Esophagus mucosa (tissue), 1 donor: ENCODE data around the gene CLPSL2. TPM values are rescaled to one million over a fixed set of nuclear protein-coding genes. Genes with fewer than 3 reads are reported as not detected.

Experiments
- ATAC-seq: fragments of 200-7000 bp; cut with Tn5 transposase; one replicate; pipeline ENCODE4 v1.9.1; 2020
- total RNA-seq: library from RNA; stranded (reverse); gene quantifications from one replicate; pipeline ENCODE4 v1.2.4, GENCODE V29; 2023
- donor health status: DM: yes; HTN: yes; CAD: no.

Gene CLPSL2
- total RNA-seq, 1 donor from 2014 or later, result not detected

DNA sequence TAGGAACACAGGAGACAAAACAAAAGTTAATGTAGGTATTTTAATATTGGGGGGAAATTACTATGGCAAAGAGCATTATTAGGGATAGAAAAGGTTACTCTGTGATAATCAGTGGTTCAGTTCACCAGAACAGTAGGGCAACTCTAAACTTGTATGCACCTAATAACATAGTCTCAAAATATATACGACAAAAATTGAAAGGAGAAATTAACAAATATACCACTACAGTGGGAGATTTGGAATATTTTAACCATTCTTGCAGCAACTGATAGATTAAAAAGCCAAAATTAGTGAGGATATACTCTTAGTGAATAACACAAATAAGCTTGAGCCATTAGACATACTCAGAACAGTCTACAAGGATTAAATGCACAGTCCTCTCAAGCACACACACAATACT lies 28.5 kb upstream of the CLPSL2 start:
- ATAC-seq, result no peak

DNA sequence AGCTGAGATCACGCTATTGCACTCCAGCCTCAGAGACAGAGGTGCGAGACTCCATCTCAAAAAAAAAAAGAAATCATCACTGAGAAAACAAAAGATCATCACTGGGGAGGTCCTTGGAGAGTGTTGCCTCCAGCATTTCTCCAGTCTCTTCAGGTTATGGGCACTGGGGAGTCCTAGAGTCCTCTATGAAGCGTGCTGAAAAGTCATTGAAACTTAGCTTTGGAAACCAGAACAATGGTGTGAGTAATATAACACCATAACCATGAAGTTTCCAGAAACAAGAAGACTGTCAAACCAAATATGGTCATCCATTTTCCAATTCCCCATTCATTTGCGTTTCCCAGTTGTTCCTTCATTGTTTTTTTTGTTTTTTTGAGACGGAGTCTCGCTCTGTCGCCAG lies 25.8 kb upstream of the CLPSL2 start:
- no peak for ATAC-seq

DNA sequence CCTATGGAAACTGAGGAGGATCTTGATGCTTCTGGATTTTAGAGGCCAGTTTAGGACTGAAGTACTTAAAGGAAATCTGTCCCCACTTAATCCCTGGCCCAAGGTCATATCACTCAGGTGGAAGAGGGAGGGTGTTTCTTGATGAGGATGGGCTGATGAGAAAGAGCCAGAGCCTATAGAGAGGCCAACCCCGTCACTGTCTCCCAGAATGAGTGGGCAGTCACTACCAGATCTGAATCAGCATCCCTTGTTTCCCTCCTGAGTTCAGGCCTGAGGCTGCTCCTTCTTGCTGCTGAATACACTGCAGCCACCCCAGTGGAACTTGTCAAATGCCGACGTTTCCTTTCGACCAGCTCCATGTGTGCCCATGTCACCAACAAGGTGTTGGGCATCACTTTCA lies 24.8 kb upstream of the CLPSL2 start:
- no peak for ATAC-seq

DNA sequence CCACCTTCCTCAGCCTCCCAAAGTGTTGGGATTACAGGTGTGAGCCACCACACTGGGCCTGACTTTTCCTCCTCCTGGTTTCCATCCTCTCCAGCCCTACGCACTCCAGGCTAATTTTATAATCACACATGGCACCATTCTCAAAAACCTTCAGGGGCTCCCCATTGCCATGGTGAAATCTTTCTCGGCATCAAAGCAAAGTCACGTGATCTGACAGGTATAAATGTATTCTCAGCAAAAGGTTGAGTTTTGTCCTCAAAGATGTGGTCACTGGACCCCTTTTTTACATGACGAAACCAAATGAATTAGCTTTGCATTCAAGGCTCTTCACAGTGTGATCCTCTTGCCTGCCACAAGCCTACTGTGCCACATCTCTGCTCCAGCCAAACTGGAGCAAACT lies 24.1 kb upstream of the CLPSL2 start:
- no peak for ATAC-seq

DNA sequence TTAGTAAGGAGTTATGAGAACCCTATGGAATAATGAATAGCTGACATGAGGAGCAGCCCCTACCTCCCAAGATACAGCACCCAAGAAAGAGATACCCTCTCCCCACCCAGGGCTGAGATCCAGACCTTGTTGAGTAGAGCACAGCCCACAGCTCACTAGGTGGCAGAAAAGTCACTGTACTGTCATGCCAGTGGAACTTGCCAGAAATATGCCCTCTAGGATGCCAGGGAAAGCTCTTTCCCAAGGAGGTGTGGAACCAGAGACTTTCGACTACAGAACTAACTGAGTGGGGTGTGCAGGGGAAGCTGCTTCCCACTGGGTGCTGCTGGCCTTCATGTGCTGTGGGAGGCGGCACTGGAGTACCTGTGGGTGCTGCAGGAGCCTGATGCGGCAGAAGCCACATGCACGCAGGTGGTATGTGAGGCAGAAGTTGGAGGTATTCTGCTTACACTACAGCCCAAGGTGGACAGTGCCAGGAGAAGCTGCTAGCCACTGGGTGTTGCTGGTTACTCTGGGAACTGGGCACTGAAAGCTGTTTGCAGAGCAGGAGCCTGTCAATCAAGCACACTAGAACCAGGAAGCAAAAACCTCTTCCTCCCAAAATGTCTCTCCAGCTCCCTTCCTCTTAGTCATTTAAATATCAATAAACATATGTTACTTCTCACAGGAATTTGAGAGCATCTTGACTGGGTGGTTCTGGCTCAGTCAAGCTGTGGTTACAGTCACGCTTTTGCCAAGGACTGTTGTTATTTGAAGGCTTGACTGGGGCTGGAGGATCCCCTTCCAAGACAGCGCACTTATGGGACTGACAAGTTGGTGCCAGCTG lies 21.7 kb upstream of the CLPSL2 start:
- ATAC-seq, result peak; percentile 64

DNA sequence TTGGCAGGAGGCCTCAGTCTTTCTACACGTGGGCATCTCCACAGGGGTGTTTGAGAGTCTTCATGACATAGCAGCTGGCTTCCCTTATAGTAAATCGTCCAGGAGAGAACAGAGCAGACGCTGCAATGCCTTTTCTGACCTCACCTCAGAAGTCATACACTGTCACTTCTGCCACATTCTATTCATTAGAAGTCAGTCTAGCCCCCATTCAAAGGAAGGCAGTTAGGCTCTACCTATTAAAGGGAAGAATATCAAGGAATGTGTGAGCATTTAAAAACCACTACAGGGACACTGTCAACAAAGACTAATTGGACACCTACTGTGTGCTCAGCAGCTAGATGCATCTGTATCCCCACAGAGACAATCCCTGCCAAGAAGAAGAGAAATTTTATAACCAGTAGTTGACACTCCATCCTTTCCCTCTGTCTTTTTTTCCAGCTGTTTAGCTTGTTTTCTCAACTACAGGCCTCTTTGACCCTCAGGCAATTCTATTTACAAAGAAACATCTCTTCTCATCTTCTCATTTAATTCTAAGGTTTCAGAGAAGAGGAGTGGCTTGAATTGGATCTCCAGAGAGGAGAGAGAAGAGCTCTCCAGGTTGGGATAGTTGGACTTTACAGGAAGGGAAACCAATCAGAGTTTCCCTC lies 21.0 kb upstream of the CLPSL2 start:
- ATAC-seq, result no peak

DNA sequence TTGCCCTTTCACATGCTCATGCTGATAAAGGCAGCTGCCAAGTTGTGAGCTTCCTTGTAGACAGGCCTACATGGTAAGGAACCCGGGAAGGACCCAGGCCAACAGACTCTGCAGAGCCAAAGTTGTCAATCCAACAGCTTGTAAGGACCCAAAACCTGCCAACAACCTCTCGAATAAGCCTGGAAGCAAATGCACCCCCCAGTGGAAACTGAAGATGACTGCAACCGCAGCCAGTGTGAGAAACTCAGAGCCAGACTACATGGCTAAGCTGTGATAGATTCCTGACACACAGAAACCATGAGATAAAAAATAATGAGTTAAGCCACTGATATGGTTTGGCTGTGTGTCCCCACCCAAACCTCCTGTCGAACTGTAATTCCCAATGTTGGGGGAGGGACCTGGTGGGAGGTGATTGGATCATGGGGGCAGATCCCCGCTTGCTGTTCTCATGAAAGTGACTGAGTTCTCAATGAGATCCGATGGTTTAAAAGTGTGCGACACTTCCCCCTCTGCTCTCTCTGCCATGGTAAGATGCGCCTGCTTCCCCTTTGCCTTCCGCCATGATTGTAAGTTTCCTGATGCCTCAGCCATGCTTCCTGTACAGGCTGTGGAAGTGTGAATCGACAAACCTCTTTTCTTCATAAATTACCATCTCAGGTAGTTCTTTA lies 18.8 kb upstream of the CLPSL2 start:
- no peak for ATAC-seq

DNA sequence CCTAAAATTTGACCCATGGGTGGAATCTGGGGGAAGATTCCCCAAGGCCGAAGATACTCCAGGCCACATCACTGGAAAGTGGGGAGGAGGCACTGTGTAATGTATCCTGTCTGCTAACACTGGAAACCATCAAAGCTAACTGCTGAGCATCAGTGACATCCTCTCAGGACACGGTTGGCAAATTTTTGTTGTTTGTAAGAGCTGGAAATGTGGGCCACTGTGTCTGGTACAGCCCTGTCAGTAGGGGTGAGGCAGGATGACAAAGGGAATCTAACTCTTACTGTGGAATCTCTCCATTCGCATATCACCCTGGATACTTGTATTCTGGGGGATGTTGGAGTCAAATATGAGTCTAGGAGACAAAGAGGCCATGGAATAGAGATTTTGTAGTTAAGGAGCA lies 17.0 kb upstream of the CLPSL2 start:
- no peak for ATAC-seq

DNA sequence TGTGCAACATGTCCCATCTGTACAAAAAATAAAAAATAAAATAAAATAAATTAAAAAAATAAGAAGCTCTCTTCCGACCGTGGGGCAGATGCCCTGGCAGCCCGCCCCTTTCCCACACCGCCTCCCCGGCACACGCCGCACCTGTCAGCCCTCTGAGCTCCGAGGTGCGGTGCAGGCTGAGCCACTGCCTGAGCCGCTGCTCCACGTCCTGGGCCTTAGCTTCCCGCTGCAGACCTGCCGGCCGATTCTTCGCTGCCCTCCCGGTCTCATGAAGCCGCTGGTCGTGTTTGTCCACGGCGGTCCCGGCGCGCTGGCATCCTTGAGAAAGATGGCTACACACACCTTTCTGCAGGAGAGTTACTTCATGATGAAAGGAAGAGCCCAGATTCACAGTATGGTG lies 10.7 kb upstream of the CLPSL2 start:
- no peak for ATAC-seq

DNA sequence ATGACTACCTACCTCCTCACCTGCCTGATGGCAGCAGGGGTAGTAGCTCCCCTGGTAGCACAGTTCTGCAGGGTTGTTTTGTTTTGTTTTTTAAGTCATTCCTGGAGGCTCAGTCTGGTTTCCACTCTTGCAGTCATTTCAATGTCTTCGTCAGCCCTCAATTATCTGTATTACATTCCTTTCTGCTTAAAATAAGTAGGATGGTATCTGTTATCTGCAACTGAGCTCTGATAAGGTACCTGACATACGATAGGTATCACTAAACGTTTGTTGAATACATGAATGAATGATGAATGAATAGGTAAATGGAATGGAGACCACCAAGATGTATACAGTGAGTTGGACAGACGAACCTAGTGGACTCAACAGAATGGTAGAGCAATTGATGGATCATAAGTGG lies 7.2 kb upstream of the CLPSL2 start:
- ATAC-seq, result no peak

DNA sequence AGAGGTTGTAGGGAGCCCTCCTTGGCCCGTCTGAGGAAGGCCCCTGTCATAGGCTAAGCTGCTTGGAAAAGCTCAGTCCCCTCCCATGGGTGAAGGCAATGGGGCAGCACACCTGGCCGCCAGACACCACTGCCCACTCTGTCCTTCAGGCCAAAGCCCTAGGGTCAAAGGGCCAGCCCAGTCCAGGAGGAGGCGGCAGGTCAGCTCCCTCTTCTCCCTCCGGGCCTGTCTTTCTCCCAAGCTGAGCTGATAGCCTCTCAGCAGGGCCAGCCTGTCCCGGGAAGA lies 5.1 kb upstream of the CLPSL2 start:
- no peak for ATAC-seq

DNA sequence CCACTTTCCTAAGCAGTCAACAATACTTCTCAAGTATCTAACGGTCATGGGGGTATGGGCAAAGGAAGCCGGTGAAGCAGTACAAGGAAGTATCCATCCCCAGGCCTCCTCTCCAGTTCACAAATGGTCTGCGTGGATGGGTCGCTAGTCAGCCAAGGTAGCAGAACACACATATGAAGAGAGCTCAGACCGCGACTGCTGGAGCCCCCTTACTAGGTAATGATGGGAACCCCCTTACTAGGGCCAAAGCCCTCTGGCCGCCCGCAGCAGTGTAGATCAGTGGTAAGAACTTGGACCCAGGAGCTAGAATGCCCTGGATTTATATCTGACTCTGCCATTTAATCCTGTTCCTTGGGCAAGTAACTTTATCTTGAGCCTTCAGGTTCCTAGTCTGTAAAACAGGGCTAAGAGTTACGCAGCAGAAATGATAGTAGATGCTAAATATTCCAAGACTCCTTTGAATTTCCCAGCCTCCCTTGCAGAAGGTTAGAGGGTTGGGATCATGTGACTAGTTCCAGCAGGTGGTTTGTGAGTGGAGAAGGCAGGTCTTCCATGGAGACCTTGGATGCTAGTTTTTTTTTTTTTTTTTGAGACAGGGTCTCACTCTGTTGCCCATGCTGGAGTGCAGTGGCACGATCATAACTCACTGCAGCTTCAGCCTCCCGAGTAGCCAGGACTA lies 2.1 kb upstream of the CLPSL2 start:
- ATAC-seq, result no peak

DNA sequence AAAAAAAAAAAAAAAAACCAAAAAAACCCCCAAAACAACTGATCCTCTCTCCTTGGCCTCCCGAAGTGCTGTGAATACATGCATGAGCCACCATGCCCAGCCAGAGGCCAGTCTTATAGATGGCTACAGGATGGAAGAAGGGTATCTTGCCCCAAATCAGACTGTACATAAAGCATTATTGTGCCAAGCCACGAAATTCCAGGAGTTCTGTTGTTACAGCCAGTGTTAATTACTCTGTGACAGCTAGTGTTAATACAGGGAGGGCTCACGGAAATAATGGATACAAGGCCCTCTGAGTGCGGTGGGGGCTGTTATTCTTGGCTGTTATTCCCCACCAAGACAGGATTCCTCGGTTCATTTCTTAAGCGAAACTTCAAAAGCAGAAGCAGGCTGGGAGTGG lies 1.4 kb upstream of the CLPSL2 start:
- no peak for ATAC-seq

DNA sequence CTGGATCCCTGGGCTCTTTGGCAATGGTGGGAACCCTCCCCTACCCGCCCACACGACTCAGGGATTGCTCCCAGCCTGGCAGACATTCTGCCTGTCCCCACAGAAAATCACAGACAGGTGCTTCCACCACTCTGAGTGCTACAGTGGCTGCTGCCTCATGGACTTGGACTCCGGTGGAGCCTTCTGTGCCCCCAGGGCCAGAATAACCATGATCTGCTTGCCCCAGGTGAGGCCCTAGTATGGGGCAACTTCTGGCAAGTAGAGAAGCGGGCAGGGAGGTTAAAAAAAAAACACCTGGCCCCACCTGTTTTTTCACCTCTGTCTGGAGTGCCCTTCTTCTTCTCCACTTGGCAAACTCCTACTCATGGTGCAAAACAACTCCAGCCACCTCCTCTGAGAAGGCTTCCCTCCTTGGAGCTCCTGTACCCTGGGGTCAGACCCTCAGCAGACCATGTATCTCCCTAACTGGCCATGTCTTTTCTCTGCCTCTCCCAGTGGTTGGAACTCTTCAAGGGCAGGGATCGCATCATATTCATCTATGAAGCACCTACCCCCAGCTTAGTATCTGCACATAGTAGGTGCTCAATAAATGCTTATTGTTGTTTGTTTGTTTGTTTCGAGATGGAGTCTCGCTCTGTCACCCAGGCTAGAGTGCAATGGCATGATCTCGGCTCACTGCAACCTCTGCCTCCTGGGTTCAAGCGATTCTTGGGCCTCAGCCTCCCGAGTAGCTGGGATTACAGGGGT lies 1.1 kb downstream of the CLPSL2 start:
- ATAC-seq, result no peak

DNA sequence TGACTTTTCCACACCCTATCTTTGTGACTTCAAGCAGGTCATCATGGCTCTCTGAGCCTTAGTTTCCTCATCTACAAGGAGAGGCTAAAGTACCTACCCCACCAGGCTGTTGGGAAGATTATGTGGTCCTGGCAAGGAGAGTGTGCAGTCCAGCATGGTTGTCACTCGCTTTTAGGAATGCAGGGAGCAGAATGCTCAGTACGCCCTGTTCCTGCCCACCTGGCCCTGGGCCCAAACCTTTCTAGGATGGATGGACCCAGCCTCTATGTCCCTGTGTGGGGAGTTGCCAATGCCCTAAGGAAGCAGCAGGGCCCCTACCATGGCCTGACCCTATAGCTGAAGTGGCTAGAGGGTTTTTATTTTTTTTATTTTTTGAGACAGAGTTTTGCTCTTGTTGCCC lies 2.0 kb downstream of the CLPSL2 start:
- ATAC-seq, result no peak

DNA sequence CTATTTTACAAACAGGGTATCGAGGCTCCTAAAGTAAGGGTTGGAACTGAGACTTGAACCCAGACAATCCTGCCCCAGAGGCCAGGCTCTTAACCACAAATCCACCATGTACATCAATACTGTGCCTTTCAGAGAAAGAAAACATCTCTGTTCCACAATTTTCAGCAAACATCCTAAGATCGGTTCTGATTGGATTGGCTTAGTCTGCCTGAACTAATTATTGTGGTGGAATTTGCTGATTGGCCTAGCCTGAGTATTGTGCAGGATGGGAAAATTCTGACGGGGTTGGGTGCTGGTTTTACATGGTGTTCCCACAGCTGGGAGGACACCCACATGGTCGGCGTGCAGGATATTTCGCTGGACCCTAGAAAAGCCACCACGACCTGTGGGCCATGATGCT lies 4.3 kb downstream of the CLPSL2 start, which contains the start of gene CLPSL1:
Gene CLPSL1 (plus strand): TSS at position 301 of the 400 bp plus-strand sequence. CDS start 92 bp downstream, at position 393.
- ATAC-seq, result no peak

DNA sequence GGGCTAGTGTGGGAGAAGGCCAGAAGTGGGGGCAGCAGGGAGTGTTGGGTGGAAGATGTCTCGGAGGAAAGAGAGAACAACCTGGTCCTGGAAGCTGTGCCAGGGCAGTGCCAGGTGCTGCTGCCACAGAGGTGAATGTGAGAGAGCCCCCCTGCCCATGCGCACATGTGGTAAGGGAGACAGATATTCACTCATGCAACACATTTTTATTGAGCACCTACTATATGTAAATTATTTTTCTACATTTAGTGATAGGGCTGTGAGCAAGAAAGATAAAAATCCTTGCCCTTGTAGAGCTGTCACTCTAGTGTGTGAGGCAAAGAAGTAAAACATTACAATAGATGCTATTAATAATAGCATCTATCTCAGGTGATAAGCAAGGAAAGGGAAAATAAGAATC lies 4.9 kb downstream of the CLPSL2 start:
- no peak for ATAC-seq

DNA sequence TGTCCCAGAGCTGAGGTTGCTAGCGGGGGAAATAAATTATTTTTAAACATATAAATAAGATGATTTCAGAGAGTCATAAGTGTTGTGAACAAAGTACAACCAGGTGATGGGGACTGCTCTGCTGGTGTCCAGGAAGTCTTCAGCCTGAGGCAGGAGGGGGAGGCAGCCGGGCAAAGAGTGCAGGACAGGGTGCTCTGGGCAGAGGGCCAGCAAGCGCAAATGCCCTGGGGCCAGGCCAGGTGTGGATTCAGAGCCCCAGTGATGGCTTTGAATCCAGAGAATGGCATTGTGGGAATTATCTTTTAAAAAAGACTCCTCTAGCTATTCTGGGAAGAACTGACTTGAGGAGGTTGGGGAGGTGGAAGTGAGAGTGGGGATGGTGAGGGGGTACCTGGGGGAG lies 6.0 kb downstream of the CLPSL2 start:
- no peak for ATAC-seq

DNA sequence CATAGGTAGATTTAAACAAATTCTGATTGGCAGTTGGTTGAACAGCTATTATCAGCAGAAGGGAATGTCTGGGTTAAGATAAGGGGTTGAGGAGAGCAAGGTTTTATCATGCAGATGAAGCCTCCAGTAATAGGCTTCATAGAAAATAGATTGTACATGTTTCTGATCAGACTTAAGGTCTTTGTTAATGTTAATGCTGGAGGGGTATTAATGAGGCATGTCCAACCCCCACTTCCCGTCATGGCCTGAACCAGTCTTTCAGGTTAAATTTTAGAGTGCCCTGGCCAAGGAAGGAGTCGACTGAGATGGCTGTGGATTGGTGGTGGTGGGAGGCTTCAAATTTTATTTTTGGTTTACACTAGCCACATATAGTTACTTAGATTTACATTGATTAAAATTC lies 7.8 kb downstream of the CLPSL2 start:
- no peak for ATAC-seq

DNA sequence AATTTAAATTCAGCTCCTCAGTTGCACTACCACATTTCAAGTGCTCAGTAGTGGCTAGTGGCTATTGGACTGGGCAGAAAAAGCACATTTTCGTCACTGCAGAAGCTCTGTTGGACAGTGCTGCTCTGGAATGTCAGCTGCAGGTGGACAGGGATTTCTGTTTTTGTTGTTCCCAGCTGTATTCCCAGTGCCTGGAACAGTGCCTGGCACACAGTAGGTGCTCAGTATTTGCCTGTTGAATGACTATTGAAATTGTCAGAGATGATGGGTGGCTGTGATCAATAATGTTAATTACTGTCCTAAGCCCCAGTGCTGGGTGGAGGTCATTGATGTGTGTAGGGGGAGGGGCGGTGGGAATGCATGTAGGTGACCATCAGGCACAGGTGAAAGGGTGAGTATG lies 9.9 kb downstream of the CLPSL2 start:
- ATAC-seq, result no peak

DNA sequence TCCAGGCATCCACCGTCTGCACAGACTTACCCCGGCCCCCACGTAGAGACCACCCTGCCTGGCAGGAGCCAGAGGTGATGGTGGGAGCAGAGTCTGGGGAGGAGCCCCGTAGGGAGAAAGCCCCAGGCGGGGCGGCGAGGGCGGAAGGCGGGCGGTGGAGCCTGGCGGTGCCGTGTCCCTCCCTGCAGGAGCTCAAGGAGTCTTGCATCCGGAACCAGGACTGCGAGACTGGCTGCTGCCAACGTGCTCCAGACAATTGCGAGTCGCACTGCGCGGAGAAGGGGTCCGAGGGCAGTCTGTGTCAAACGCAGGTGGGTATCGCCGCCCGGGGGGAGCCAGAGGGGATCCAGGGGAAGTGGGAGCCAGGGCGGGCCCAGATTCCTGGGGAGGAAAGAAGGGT lies 10.4 kb downstream of the CLPSL2 start:
- peak; percentile 38 for ATAC-seq
